ENCODE measurements around the gene WIPF1.

WIPF1 gene

GRCh38 chr2:174618179-174618578 lies 20.6 kb upstream of the WIPF1 start:
- no peaks in the 10 kb centered on the region for H3K27me3 ChIP-seq (ENCODE audit: control insufficient read depth in 1 of 2, insufficient read depth in 2 of 2, low read length in 2 of 2)
- H3K27ac ChIP-seq (ENCODE audit: low read length), result no peak overlapping the region
- peaks cover 0 to 2% of the 10 kb centered on the region in 2 donors for H3K36me3 ChIP-seq (ENCODE audit: control insufficient read depth in 2 of 2, insufficient read depth in 2 of 2, low read length in 2 of 2)
- H3K4me3 ChIP-seq (ENCODE audit: low read length in 2 of 2), result no peak overlapping the region
- H3K4me1 ChIP-seq (ENCODE audit: control insufficient read depth, insufficient read depth, low read length), result peaks cover 3% of the 10 kb centered on the region
- H3K9ac ChIP-seq (ENCODE audit: low read length in 2 of 2), result no peak overlapping the region
- H3K9me3 ChIP-seq (ENCODE audit: control insufficient read depth in 2 of 2, low read length in 2 of 2), result no peaks in the 10 kb centered on the region

GRCh38 chr2:174617718-174618117 lies 20.1 kb upstream of the WIPF1 start:
- peaks cover 0 to 2% of the 10 kb centered on the region in 2 donors for H3K36me3 ChIP-seq (ENCODE audit: control insufficient read depth in 2 of 2, insufficient read depth in 2 of 2, low read length in 2 of 2)
- peaks cover 3% of the 10 kb centered on the region for H3K4me1 ChIP-seq (ENCODE audit: control insufficient read depth, insufficient read depth, low read length)
- H3K27me3 ChIP-seq (ENCODE audit: control insufficient read depth in 1 of 2, insufficient read depth in 2 of 2, low read length in 2 of 2), result no peaks in the 10 kb centered on the region
- H3K9me3 ChIP-seq (ENCODE audit: control insufficient read depth in 2 of 2, low read length in 2 of 2), result no peaks in the 10 kb centered on the region
- H3K9ac ChIP-seq (ENCODE audit: low read length in 2 of 2), result no peak overlapping the region
- no peak overlapping the region for H3K27ac ChIP-seq (ENCODE audit: low read length)
- H3K4me3 ChIP-seq (ENCODE audit: low read length in 2 of 2), result no peak overlapping the region

- Histone ChIP-seq H3K4me1 (ENCODE audit: control insufficient read depth, insufficient read depth, low read length) (peaks cover 3% of the 10 kb centered on the region), H3K9ac (ENCODE audit: low read length in 2 of 2) (no peak overlapping the region), H3K27me3 (ENCODE audit: control insufficient read depth in 1 of 2, insufficient read depth in 2 of 2, low read length in 2 of 2) (no peaks in the 10 kb centered on the region), H3K4me3 (ENCODE audit: low read length in 2 of 2) (no peak overlapping the region), H3K9me3 (ENCODE audit: control insufficient read depth in 2 of 2, low read length in 2 of 2) (no peaks in the 10 kb centered on the region), H3K27ac (ENCODE audit: low read length) (no peak overlapping the region), H3K36me3 (ENCODE audit: control insufficient read depth in 2 of 2, insufficient read depth in 2 of 2, low read length in 2 of 2) (peaks cover 0 to 2% of the 10 kb centered on the region in 2 donors)
Observed at GRCh38 chr2:174617120-174617519, 19.5 kb upstream of the WIPF1 start.

GRCh38 chr2:174615871-174616436 lies 18.4 kb upstream of the WIPF1 start:
- peaks cover 0 to 2% of the 10 kb centered on the region in 2 donors for H3K36me3 ChIP-seq (ENCODE audit: control insufficient read depth in 2 of 2, insufficient read depth in 2 of 2, low read length in 2 of 2)
- H3K4me1 ChIP-seq (ENCODE audit: control insufficient read depth, insufficient read depth, low read length), result peaks cover 3% of the 10 kb centered on the region
- no peaks in the 10 kb centered on the region for H3K27me3 ChIP-seq (ENCODE audit: control insufficient read depth in 1 of 2, insufficient read depth in 2 of 2, low read length in 2 of 2)
- H3K9ac ChIP-seq (ENCODE audit: low read length in 2 of 2), result no peak overlapping the region
- H3K9me3 ChIP-seq (ENCODE audit: control insufficient read depth in 2 of 2, low read length in 2 of 2), result no peaks in the 10 kb centered on the region
- no peak overlapping the region for H3K27ac ChIP-seq (ENCODE audit: low read length)
- H3K4me3 ChIP-seq (ENCODE audit: low read length in 2 of 2), result no peak overlapping the region

GRCh38 chr2:174614261-174614660 lies 16.7 kb upstream of the WIPF1 start:
- no peak overlapping the region for H3K9ac ChIP-seq (ENCODE audit: low read length in 2 of 2)
- no peaks in the 10 kb centered on the region for H3K36me3 ChIP-seq (ENCODE audit: control insufficient read depth in 2 of 2, insufficient read depth in 2 of 2, low read length in 2 of 2)
- peaks cover 9% of the 10 kb centered on the region for H3K4me1 ChIP-seq (ENCODE audit: control insufficient read depth, insufficient read depth, low read length)
- H3K27ac ChIP-seq (ENCODE audit: low read length), result no peak overlapping the region
- no peak overlapping the region for H3K4me3 ChIP-seq (ENCODE audit: low read length in 2 of 2)
- no peaks in the 10 kb centered on the region for H3K27me3 ChIP-seq (ENCODE audit: control insufficient read depth in 1 of 2, insufficient read depth in 2 of 2, low read length in 2 of 2)
- H3K9me3 ChIP-seq (ENCODE audit: control insufficient read depth in 2 of 2, low read length in 2 of 2), result no peaks in the 10 kb centered on the region

- peaks cover 14% of the 10 kb centered on the region for H3K4me1 ChIP-seq (ENCODE audit: control insufficient read depth, insufficient read depth, low read length)
- H3K9ac ChIP-seq (ENCODE audit: low read length in 2 of 2), result no peak overlapping the region
- no peak overlapping the region for H3K4me3 ChIP-seq (ENCODE audit: low read length in 2 of 2)
- no peaks in the 10 kb centered on the region for H3K27me3 ChIP-seq (ENCODE audit: control insufficient read depth in 1 of 2, insufficient read depth in 2 of 2, low read length in 2 of 2)
- H3K36me3 ChIP-seq (ENCODE audit: control insufficient read depth in 2 of 2, insufficient read depth in 2 of 2, low read length in 2 of 2), result no peaks in the 10 kb centered on the region
- no peak overlapping the region for H3K27ac ChIP-seq (ENCODE audit: low read length)
- no peaks in the 10 kb centered on the region for H3K9me3 ChIP-seq (ENCODE audit: control insufficient read depth in 2 of 2, low read length in 2 of 2)
Observed at GRCh38 chr2:174613531-174613930, 15.9 kb upstream of the WIPF1 start.

GRCh38 chr2:174612970-174613369 lies 15.4 kb upstream of the WIPF1 start:
- Histone ChIP-seq H3K4me3 (ENCODE audit: low read length in 2 of 2) (no peak overlapping the region), H3K27ac (ENCODE audit: low read length) (no peak overlapping the region), H3K4me1 (ENCODE audit: control insufficient read depth, insufficient read depth, low read length) (peaks cover 15% of the 10 kb centered on the region), H3K9ac (ENCODE audit: low read length in 2 of 2) (no peak overlapping the region), H3K27me3 (ENCODE audit: control insufficient read depth in 1 of 2, insufficient read depth in 2 of 2, low read length in 2 of 2) (no peaks in the 10 kb centered on the region), H3K36me3 (ENCODE audit: control insufficient read depth in 2 of 2, insufficient read depth in 2 of 2, low read length in 2 of 2) (no peaks in the 10 kb centered on the region), H3K9me3 (ENCODE audit: control insufficient read depth in 2 of 2, low read length in 2 of 2) (no peaks in the 10 kb centered on the region)

- Histone ChIP-seq H3K36me3 (ENCODE audit: control insufficient read depth in 2 of 2, insufficient read depth in 2 of 2, low read length in 2 of 2) (no peaks in the 10 kb centered on the region), H3K27ac (ENCODE audit: low read length) (no peak overlapping the region), H3K4me3 (ENCODE audit: low read length in 2 of 2) (no peak overlapping the region), H3K9ac (ENCODE audit: low read length in 2 of 2) (no peak overlapping the region), H3K4me1 (ENCODE audit: control insufficient read depth, insufficient read depth, low read length) (peaks cover 22% of the 10 kb centered on the region), H3K27me3 (ENCODE audit: control insufficient read depth in 1 of 2, insufficient read depth in 2 of 2, low read length in 2 of 2) (no peaks in the 10 kb centered on the region), H3K9me3 (ENCODE audit: control insufficient read depth in 2 of 2, low read length in 2 of 2) (no peaks in the 10 kb centered on the region)
Observed at GRCh38 chr2:174611854-174612253, 14.2 kb upstream of the WIPF1 start.

GRCh38 chr2:174611006-174611405 lies 13.4 kb upstream of the WIPF1 start:
- Histone ChIP-seq H3K9ac (ENCODE audit: low read length in 2 of 2) (no peak overlapping the region), H3K36me3 (ENCODE audit: control insufficient read depth in 2 of 2, insufficient read depth in 2 of 2, low read length in 2 of 2) (no peaks in the 10 kb centered on the region), H3K4me3 (ENCODE audit: low read length in 2 of 2) (no peak overlapping the region), H3K9me3 (ENCODE audit: control insufficient read depth in 2 of 2, low read length in 2 of 2) (no peaks in the 10 kb centered on the region), H3K4me1 (ENCODE audit: control insufficient read depth, insufficient read depth, low read length) (peaks cover 27% of the 10 kb centered on the region), H3K27ac (ENCODE audit: low read length) (no peak overlapping the region), H3K27me3 (ENCODE audit: control insufficient read depth in 1 of 2, insufficient read depth in 2 of 2, low read length in 2 of 2) (no peaks in the 10 kb centered on the region)

- Histone ChIP-seq H3K27me3 (ENCODE audit: control insufficient read depth in 1 of 2, insufficient read depth in 2 of 2, low read length in 2 of 2) (no peaks in the 10 kb centered on the region), H3K9ac (ENCODE audit: low read length in 2 of 2) (no peak overlapping the region), H3K9me3 (ENCODE audit: control insufficient read depth in 2 of 2, low read length in 2 of 2) (no peaks in the 10 kb centered on the region), H3K27ac (ENCODE audit: low read length) (no peak overlapping the region), H3K36me3 (ENCODE audit: control insufficient read depth in 2 of 2, insufficient read depth in 2 of 2, low read length in 2 of 2) (no peaks in the 10 kb centered on the region), H3K4me1 (ENCODE audit: control insufficient read depth, insufficient read depth, low read length) (peaks cover 29% of the 10 kb centered on the region), H3K4me3 (ENCODE audit: low read length in 2 of 2) (no peak overlapping the region)
Observed at GRCh38 chr2:174610243-174610995, 12.8 kb upstream of the WIPF1 start.

- H3K36me3 ChIP-seq (ENCODE audit: control insufficient read depth in 2 of 2, insufficient read depth in 2 of 2, low read length in 2 of 2), result no peaks in the 10 kb centered on the region
- H3K27ac ChIP-seq (ENCODE audit: low read length), result peak overlapping the region; percentile 37
- no peak overlapping the region for H3K4me3 ChIP-seq (ENCODE audit: low read length in 2 of 2)
- no peaks in the 10 kb centered on the region for H3K9me3 ChIP-seq (ENCODE audit: control insufficient read depth in 2 of 2, low read length in 2 of 2)
- peaks cover 32% of the 10 kb centered on the region for H3K4me1 ChIP-seq (ENCODE audit: control insufficient read depth, insufficient read depth, low read length)
- no peaks in the 10 kb centered on the region for H3K27me3 ChIP-seq (ENCODE audit: control insufficient read depth in 1 of 2, insufficient read depth in 2 of 2, low read length in 2 of 2)
- no peak overlapping the region for H3K9ac ChIP-seq (ENCODE audit: low read length in 2 of 2)
Observed at GRCh38 chr2:174609261-174609660, 11.7 kb upstream of the WIPF1 start.
